HG03575 (cell line): ENCODE measurements around the gene PLCG2.
"Not testable (repeated sequence)": the region's sequence is repeated elsewhere in the genome, so short reads cannot be mapped to it uniquely, and the experiment has no call there.

Source experiments
- ATAC-seq: cut with Tn5 transposase; IDR thresholded peaks from one replicate; pipeline ENCODE4 v1.9.1; 2021; ENCODE audit not compliant: unreplicated experiment, insufficient number of reproducible peaks, low FRiP score; ENCODE audit errors: extremely low read depth

Gene PLCG2

DNA sequence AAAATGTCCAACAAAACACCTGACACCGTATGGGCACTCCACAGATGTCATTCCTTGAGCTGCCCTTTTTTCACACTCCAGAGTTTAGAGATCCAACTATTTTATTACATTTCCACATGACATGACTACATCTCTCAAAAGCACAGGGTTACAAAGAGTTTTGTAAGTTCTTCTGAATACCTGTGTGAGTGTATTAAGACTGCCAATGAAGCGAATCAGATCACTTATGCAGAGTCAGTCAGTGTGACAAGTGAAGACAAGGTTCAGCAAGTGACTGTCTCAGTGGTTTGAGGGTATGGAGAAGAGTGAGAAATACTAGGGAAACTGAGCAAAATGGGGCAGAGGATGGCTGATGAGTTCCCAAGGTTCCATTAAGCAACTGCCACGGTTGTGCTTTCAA is 223.7 kb downstream of the PLCG2 start:
- no peak for ATAC-seq

DNA sequence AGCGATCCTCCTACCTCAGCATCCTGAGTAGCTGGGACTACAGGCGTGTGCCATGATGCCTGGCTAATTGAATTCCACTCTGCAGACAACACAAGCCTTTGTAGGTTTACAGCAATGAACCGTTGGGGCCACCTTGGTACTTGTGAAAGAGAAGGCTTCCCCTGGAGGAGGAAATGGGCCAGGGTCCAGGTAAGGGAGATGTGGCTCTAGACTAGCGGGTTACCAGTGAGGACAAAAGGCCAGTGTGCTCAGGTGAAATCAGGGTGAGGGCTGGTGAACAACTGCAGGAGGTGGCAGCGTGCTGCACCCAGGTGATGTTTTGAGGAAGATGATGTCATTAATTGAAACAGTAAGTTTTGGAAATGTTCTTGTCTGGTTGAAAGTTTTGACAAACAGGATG is 225.5 kb downstream of the PLCG2 start:
- ATAC-seq = no peak

DNA sequence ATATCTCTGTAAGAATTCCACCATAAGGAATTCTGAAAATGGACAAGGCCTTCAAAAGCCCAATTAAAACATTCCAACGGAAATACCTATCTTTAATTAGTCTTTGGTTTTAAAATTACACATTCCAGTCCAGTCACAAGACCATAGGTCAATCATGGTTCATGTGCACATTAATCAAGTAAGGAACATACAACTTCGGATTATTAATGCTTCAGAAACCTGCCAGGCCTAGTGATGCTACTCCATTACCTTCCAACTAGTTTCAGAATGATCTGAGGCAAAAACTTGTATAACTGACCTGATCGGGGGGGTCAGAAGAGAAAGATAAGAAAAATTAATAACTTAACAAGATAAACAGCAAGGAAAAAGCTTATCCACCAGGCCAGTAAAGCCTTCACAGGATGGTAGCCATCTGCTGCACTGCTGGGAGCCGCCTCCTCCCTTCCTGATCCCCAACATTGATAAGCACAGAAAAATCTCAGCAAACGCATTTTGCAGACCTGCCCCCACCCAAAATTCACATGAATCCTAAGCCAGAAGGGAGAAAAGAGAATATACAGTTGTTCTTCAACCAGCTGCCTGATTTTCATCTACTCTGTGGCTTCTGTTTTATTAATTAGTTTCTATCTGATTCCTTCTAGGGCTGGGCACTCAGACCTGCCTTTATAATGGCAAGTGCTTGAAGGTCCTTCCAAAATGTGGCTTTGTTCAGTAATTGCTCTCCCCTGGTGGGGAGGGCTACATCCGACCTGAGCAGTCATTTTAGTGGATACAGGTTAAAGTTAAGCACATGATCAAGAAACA is 226.1 kb downstream of the PLCG2 start:
- ATAC-seq = no peak

DNA sequence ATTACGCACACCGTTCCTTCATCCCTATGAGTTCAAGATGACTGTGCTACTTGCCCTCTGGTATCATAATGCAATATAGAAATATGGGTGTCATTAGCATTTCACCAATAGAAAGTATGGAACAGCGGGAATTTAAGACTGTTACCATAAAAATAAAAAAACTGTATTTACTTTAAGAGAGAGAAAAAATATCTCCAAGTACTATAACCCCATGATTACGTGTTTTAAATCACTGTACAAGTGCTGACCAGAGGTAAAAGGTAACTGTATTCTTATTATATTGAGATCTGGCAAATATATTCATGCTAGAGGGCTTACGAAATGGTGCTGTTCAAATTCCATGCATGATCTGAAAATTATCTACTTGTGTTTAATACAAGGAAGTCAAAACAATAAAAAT is 226.9 kb downstream of the PLCG2 start:
- no peak for ATAC-seq

DNA sequence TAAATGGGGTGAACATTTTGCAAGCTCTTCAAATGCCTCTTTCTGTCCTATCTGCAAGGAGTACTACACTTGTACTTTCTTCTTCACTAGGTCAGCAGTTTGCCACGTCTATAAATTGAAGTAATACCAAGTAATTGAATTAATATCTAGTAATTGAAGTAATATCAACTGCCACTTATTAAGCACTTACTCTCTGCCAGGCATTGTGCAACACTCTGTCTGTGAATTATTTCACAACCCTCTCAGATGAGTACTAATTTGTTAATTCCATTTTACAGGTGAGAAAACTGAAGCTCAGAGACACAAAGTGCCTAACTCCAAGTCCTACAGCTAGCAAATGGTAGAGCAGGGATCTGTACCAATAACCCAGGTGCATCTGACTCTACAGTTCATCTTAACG is 228.1 kb downstream of the PLCG2 start:
- ATAC-seq = no peak

DNA sequence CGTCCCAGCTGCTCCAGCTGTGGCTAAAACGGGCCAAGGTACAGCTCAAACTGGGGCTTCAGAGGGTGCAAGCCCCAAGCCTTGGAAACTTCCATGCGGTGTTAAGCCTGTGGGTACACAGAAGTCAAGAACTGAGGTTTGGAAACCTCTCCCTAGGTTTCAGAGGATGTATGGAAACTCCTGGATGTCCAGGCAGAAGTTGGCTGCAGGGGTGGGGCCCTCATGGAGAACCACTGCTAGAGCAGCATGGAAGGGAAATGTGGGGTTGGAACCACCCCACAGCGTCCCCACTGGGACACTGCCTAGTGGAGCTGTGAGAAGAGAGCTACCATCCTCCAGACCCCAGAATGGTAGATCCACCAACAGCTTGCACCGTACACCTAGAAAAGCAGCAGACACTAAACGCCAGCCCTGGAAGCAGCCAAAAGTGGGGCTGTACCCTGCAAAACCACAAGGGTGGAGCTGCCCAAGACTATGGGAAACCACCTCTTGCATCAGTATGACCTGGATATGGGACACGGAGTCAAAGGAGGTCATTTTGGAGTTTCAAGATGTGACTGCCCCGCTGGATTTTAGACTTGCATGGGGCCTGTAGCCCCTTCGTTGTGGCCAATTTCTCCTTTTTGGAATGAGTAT is 230.0 kb downstream of the PLCG2 start:
- no peak for ATAC-seq

DNA sequence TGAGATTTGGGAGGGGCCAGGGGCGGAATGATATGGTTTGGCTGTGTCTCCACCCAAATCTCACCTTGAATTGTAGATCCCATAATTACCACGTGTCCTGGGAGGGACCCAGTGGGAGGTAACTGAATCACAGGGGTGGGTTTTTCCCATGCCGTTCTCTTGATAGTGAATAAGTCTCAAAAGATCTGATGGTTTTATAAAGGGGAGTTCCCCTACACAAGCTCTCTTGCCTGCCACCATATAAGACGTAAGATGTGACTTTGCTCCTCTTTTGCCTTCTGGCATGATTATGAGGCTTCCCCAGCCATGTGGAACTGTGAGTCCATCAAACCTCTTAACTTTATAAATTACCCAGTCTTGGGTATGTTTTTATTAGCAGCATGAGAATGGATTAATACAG is 230.7 kb downstream of the PLCG2 start:
- not testable (repeated sequence) for ATAC-seq

DNA sequence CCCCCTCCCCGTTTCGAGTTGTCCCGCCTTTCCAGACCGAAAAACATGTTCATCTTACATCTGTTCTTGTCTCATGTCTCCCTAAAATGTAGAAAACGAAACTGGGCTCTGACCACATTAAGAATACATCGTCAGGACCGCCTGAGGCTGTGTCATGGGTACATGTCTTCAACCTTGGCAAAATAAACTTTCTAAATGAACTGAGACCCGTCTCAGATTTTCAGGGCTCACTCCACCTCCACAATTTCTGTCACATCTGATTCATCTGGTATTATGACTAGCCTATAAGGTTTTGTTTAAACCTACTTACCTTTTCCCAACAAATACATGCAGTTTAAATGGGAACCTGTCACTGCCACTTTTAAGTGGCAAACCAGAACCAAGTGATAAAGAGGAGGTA is 231.6 kb downstream of the PLCG2 start:
- ATAC-seq = no peak

DNA sequence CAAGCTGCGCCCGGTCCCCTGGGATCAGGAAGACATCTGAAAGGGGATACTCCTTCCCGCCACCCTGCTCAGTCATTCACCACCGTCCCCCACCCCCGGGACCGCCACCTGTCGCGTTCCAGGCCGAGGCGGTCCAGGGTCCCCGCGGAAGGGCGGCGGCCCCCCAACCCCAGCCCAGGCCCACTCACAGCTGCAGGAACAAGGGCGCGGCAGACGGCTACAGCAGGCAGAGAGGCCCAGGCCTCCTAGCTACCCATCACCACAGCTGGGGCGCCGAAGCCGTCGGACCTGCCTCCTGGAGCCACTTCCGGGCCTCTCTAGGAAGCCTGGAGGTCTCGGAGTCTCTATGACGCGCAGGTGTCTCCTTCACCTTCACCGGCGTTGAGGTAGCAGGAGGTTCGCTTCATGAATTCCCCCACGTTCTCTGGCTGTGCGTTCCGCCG is 232.1 kb downstream of the PLCG2 start, which contains the start of gene SDR42E1:
Gene SDR42E1 (minus strand): TSS at position 272 of the 443 bp plus-strand sequence. CDS start 10,612 bp downstream, outside the sequence.
- no peak for ATAC-seq
